Stimulated activated CD4-positive, alpha-beta T cell treated with anti-CD3 and anti-CD28 coated beads, Interleukin-4, amount 100 ng/mL, for 24 hours (primary cell): ENCODE data around the gene ILF3.

Experiments used
- DNase-seq: peaks from one replicate; pipeline ENCODE4 v3.0.0-alpha.2; 2020

ILF3 gene

DNA sequence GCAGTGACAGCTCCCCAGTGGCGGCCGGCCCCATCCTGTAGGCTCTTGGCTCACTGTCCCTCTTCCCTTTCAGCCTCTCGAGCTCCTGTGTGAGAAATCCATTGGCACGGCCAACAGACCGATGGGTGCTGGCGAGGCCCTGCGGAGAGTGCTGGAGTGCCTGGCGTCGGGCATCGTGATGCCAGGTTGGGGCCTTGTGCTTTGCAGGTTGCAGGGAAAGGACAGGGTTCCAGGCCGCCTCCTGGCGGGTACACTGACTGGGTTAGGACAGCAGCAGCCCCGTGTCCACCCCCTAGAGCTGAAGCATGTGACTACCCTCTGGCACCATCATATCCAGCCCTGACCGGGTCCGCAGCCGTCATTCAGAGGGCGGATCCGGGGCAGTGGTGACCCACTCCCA lies 25.6 kb downstream of the ILF3 start:
- DNase-seq = no peak

DNA sequence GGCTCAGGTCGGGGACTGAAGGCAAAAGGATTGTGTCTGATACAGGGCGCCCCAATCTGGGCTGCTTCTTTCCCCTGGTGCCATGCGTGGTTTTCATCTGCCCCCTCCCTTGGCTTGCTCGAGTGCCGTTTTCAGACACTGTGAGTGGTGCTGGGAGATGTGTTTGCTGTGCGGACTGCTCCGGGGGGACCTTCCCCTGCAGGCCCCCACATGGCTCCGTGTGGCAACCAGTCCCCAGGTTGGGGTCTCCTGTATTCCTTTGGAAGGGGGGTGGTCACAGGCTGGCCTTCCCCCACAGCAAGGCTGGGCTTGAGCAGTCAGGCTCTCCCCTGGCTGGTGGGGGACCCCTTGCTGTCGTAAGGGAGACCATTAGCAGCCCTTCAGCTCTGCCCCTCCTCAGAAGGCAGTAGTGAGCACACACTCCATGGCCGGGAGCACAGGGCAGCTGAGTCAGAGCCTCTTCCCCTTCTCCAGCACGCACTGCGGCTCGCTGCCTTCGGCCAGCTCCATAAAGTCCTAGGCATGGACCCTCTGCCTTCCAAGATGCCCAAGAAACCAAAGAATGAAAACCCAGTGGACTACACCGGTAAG lies 26.5 kb downstream of the ILF3 start:
- DNase-seq = no peak

DNA sequence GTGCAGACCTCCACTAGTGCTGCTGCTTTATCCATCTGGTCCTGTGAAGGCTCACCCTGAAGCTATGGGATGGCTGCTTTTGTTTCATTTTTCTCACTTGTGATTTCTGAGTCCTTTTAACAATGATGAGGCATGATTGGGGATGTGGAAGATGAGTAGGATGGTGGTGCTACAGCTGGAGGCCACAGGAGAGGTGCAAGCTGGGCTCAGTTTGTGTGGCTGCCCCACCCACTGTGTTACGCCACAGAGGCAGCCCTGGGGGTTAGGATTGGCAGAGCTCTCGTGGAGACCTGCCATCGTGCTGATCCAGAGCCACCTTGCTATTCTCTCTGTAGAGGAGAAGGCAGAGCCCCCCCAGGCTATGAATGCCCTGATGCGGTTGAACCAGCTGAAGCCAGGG lies 27.5 kb downstream of the ILF3 start:
- no peak for DNase-seq

DNA sequence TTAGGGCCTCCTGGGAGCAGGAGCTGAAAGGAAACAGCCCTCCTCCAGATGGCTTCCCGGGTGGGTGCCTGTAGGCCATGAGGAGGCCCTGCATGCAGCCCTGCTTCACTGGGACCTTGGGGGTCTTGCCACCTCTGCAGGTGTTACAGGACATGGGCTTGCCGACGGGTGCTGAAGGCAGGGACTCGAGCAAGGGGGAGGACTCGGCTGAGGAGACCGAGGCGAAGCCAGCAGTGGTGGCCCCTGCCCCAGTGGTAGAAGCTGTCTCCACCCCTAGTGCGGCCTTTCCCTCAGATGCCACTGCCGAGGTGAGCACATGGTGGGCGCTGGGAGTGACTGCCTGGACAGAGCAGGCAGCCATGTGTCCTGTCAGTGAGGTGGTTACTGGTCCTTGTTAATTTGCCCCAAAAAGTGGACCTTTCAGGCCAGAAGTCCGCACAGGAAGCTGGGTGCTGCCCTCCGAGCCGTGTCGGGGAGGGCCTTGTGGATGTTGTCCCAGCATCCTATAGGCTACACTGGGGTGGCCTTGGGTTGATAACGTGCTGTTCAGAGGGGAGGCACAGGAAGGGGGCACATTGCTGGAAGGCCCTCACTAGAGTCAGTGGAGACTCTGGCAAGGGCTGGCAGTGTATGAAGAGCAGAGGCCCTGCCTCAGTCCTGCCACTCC lies 28.4 kb downstream of the ILF3 start:
- no peak for DNase-seq

DNA sequence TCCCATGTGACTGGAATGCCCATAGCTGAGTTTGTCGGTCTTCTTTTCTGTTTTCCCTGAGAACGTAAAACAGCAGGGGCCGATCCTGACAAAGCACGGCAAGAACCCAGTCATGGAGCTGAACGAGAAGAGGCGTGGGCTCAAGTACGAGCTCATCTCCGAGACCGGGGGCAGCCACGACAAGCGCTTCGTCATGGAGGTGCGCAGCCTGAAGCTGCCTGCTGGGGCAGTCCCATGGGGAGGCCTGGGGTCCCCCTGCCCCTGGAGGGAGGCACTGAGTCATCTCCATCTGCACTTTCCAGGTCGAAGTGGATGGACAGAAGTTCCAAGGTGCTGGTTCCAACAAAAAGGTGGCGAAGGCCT lies 28.9 kb downstream of the ILF3 start:
- DNase-seq = no peak

DNA sequence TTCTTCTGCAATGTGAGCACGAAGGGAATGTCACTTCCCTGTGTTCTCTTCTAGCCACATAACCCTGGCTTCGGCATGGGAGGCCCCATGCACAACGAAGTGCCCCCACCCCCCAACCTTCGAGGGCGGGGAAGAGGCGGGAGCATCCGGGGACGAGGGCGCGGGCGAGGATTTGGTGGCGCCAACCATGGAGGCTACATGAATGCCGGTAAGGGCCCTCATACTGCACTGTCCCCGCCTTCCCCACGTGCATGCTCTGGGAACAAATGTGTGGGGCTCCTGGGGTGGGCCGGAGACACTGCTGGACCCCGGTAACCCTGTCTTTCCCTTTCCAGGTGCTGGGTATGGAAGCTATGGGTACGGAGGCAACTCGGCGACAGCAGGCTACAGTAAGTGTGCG lies 29.4 kb downstream of the ILF3 start:
- DNase-seq = no peak

DNA sequence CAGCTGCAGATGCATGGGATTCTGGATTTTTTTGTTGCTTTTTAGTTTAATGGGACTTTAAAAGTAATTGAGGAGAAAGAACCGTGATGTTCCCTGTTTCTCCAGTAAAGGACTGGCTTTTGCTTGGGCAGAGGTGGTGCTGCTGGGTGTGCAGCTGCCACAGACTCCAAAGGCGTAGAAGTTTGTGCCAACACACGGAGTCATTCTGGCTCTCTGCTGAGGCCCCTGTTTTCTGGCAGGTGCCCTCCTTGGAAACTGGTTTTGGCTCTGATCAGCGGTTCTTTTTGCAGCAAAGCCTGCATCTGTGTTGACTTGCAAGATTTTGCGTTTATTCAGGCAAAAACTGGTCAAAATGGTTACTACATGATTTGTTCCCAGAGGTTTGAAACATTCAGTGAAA lies 31.1 kb downstream of the ILF3 start:
- DNase-seq = no peak

DNA sequence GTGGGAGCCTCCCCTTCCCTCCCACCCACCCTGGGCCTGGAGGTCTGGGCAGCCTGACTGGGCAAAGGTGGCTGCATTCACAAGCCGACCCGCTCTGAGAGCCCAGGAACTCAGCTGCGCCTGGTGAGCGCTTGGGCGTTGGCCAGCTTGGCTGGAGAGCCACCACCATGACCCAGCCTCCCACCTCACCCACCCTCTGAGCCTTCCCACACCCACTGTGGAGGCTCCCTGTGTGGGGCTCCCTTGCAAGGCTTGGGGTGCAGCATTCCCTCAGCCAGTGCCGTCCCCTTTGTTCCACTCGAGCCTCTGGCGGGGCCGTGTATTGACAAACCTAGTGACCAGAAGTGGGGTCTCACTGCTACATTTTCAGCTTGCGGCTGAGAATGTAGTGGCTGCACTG lies 32.0 kb downstream of the ILF3 start:
- DNase-seq = no peak

DNA sequence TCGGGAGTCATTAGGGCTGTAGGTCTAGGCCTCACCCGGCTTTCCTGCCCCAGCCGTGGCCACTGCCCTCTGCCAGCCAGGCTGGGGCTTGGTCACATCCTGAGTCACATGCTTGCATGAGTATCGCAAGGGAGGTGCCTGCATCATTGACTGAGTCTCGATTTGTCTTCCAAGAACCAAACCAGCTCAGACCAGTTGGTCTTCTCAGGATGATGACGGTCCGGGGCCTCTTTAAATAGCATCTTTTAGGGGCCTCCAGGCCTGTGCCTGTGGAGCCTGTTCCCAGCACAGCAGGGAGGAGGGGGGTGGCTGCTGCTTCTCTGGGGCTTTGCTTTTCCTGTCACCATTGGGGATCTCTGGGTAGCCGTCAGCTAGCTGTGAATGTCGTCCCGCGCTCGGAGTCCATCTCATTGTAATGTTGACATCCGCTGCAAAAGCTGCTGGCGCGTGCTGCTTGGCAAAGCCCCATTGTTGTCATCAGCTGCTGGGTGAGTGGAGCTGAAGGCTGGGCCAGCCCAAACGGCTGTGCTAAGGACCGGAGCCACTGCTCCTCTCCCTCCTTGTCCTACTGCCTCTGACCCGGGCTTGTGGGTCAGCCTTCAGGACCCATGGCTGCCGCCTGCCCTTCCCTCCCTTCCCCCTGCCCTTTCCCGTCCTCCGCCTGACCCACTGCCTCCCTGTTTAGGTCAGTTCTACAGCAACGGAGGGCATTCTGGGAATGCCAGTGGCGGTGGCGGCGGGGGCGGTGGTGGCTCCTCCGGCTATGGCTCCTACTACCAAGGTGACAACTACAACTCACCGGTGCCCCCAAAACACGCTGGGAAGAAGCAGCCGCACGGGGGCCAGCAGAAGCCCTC lies 32.7 kb downstream of the ILF3 start:
- no peak for DNase-seq

DNA sequence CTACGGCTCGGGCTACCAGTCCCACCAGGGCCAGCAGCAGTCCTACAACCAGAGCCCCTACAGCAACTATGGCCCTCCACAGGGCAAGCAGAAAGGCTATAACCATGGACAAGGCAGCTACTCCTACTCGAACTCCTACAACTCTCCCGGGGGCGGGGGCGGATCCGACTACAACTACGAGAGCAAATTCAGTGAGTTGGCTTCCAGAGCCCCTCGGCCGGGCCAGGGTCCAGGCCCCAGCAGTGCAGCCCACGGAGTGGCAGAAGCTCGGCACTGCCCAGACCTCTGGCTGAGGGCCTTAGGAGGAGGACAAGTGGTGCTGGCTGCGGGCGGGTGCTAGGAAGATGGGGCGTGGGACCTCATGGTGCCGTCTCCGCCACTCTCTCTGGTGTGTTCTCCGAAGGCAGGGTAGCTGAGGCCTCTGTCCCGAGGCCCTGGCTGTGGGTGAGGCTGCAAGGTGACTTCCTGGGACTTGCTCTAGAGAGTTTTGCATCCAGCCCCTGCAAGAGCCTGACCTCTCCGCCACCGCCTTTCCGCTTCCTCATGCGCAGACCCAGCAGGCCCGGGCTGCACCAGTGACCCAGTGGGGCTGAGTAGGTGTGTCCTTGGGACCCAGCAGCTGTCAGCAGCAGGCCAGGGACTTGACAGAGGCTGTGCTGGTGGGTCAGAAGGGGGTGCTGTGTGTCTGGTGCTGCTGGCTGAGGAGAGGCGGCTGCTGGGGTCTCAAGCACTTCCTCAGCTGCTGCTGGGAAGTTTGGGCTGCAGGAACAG lies 33.6 kb downstream of the ILF3 start:
- no peak for DNase-seq

DNA sequence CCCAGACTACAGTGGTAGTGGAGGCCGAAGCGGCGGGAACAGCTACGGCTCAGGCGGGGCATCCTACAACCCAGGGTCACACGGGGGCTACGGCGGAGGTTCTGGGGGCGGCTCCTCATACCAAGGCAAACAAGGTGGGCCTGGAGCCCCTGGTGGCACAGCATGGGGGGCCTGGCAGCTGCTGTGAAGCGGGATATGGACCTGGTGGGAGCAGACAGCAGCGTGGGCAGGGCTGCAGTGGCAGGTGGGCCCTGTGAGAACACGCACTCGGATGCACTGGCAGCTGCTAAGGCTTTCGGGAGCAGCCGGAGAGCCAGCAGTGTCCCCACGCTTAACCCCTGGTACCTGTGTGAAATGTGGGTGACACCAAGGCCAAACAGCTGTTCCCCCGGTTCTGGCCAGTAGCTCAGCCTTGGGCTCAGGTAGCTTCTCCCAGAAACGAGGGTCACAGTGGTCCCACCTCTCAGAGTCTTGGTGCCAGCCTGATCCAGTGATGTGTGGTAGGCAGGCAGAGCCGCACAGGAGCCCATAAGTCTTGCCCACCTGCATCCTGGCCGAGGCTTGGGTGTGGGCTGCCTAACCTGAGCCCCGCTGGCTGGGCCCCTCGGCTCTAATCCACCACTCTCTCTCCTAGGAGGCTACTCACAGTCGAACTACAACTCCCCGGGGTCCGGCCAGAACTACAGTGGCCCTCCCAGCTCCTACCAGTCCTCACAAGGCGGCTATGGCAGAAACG lies 34.6 kb downstream of the ILF3 start:
- no peak for DNase-seq

DNA sequence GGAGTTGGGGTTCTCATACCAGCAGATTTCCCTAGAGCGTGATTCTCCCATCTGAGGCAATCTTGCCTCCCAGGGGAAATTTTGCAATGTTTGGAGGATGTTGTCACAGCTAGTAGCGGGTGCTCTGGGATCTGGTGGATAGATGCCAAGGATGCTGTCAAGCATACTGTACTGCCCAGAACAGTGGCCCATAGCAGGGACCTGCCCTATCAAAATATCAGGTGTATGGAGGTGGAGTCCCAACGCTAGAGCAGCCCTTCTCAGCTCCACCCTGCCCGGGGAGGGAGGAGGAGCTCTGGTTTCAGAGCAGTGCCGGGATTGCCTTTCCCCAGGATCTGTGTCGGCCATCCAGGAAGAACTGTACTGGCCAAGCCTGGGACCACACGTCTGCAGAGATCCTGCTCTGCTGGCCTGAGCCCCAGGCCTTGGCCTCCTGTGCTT lies 36.2 kb downstream of the ILF3 start:
- DNase-seq = no peak

DNA sequence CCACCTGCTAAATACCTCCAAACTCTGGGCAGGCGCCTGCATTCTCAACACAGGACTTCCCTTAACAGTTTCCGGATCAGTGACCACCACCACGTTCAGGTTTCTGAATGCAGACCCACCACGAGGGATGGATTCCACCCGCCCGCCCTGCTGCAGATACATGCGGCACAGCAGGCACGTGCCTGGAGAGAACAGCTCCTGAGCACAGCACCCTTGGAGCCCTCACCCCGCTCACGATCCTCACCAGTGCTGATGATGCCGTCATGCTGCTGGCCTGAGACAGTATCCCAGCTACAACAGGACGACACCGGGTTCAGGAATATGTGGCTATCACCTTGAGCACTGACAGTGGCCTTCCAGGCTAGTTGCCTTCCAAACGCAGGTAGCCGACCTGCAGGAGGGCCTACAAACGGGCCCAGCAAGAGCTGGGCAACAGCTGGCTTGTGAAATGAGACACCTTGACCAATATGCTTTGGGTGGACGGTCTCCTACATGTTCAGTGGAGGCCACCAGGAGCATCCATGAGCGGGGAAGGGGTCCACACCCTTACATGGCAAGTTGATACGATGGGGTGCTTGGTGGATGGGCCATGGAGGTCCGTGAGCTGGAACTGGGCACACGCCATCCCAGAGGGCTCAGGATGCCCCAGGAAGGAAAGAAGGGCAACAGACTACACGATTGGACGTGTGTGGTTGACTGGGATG lies 37.2 kb downstream of the ILF3 start:
- no peak for DNase-seq

DNA sequence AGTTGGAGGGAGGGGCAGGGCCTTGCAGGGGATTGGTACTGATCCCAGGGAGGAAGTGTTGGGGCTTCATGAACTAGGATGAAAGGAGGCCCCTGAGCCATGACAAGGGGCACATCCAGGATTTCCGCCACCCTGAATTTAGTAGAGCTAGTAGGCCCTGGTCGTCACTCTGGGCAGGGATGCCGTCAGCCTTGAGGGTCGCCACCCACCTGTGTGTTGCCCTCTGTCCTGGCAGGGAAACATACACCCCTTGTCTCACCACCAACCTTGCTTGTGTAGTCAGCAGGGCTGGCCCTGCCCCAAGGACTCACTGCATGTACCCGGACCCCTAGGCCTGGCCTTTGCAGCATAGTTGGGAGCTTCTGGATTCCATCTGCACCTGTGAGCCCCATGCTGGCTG lies 37.7 kb downstream of the ILF3 start:
- DNase-seq = no peak

DNA sequence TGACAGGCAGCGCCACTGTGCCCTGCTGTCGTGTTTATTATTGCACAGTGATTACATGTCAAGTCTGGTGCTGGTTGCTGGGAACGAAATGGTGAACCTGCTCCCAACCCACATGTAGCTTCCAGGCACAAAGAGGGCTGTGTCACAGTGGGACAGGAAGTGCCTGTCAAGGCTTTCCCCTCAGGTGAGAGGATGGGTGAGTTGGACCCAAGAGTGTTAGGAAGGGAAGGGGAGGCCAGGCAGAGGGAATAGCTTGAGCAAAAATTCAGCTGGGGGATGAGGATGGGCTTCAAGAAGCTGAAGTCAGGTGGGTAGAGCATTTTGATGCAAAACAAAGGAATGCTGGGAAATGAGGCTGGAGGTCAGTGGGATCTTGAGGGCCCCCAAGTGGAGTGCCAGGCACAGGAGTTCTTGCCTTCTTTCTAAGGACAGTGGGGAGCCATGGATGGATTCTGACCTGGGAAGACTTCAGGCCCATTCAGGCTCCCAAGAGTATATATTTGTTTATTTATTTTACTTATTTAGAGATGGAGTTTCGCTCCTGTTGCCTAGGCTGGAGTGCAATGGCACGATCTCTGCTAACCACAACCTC lies 38.6 kb downstream of the ILF3 start:
- DNase-seq = no peak

DNA sequence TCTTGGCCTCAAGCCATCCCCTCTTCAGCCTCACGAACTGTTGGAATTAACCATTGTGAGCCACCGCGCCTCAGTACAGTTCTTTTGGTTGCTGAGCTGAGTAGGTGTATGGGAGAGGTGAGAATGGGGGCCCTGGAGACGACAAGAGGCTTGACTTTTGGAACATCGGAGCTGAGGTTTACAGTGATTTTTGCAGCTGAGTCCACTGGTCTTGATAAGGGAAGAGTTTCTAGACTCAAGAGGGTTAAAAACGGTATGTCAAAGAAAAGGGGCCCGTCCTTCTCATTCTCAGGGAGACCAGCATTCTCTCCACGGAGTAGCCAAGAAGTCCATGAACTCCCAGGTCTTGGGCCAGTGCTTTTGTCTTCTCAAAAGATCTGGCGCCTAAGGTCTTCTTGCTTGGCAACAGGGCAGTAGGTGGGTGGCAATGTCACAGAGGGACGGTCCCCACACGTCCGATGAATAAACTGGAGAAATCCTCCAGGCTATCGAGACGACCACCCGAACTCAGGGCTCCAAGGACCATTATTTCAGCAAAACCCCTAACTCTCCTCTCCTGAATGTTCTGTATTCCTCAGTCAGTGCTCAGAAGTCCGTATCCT lies 40.7 kb downstream of the ILF3 start:
- no peak for DNase-seq

DNA sequence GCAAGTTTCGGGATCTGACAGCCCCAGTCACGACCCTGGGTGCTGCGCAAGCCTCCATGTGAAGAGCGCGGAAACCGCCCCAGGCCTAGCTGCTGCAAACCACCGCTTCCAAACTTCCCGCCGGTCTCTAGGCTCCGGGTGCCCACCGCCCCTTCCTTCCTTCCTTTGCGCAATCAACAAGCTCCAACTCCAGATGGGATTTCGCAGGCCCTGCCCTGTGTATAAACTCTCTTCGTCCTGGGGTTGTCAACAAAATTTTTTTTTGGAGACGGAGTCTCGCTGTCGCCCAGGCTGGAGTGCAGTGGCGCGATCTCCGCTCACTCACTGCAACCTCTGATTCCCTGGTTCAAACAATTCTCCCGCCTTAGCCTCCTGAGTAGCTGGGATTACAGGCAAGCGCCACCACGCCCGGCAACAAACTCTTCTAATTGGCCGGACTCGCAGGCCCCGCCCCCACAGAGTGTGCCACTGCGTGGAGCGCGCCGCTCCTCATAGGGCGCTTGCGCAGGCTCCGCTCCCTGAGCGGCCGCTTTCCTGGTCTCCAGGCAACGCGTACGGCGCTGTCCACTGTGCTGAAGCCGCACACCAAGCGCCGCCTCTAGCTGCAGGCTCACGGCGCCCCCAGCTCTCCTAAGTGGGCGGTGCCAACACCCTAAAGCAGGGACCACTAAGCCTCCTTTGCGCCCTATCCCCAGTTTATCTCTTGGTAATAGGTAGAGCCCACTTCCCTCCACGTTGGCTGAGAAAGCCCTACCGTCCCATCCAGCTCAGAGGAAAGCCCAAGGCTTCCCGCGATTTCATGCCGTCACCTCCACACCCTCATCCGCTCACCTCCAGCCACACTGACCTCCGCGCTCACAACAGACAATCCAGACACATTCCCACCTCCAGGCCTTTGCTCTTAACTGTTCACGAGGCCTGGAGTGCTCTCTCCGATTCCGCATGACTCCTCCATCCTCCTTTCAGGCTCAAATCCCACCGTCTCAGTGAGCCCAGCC lies 41.6 kb downstream of the ILF3 start:
- peak; percentile 89 for DNase-seq

DNA sequence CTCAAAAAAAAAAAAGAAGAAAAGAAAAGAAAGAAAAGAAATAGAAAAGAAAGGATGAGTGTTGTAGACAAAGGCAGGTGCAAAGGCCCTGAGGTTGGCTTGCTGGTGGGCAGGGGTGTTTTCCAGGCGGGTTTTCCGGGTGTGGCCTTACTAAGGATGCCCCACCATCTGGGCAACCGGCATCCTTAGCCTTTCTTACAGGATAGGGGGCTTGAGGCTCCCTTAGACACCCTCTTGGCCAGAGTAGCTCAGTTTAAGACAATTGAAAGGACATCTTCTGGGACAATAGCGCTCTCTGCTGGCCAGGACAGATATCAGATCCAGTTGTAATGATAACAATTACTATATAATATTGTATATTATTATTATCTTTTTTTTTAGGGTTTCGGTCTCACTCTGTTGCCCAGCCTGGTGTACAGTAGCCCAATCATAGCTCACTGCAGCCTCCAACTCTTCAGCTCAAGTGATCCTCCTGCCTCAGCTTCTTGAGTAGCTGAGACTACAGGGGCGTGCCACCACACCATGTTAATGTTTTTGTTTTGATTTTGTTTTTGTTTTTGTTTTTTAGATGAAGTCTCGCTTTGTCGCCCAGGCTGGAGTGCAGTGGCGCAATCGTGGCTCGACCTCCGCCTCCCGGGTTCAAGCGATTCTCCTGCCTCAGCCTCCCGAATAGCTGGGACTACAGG lies 45.6 kb downstream of the ILF3 start:
- peak; percentile 79 for DNase-seq

DNA sequence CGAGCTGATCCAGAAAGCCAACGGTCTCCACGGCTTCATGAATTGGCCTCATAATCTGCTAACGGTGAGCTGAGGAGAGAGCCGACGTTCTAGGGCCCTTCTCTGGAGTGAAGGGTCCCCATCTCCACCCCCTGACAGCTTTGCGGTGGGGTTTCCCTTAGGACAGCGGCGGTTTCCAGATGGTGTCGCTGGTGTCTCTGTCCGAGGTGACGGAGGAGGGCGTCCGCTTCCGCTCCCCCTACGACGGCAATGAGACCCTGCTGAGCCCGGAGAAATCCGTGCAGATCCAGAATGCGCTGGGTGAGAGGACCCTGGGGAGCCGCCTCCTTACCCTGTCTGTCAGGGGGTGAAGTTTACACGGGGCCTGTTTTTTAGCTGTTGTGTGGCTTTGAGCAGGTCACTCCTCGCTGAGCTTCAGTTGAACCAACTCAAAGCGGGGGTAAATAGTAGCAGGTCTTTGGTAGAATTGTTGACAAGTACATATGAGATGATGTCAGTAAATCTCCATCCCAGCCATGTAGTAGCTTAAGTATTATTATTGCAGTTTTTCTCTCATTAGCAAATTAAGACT lies 47.9 kb downstream of the ILF3 start:
- DNase-seq = peak; percentile 17
